PFSK-1 (cell line): ENCODE measurements around the gene RND3.

Experiments
- FOXP2 ChIP-seq: optimal IDR thresholded peaks from 2 replicates; pipeline ENCODE3; 2011; ENCODE audit warnings: borderline replicate concordance, control low read depth, inconsistent platforms; ENCODE audit not compliant: insufficient read depth; ENCODE audit errors: extremely low read length, extremely low read depth
- POLR2AphosphoS5 ChIP-seq: IDR thresholded peaks from 2 replicates; pipeline ENCODE4 v1.6.1; 2012; ENCODE audit warnings: low read depth, mild to moderate bottlenecking, control low read depth, low read length, moderate library complexity
- REST ChIP-seq, 2 experiments: IDR thresholded peaks; 2 replicates each; pipeline versions ENCODE4 v1.6.1 to v1.8.0; 2011 to 2012; ENCODE audit warnings: low read depth in 2 of 2, low read length in 2 of 2, control low read depth in 1 of 2, inconsistent platforms in 1 of 2, mild to moderate bottlenecking in 1 of 2, moderate library complexity in 1 of 2; ENCODE audit not compliant: insufficient read depth in 1 of 2
- SIN3A ChIP-seq: IDR thresholded peaks from 2 replicates; pipeline ENCODE4 v1.6.1; 2012; ENCODE audit warnings: mild to moderate bottlenecking, low read length, moderate library complexity, borderline replicate concordance; ENCODE audit not compliant: insufficient read depth
- TAF1 ChIP-seq: IDR thresholded peaks from 2 replicates; pipeline ENCODE4 v1.6.1; 2012; ENCODE audit warnings: low read length, control low read depth, borderline replicate concordance; ENCODE audit not compliant: insufficient read depth

Gene RND3

GRCh38 chr2:150530168-150530567 lies 42.7 kb upstream of the RND3 start:
- TF ChIP-seq SIN3A (no peak), POLR2AphosphoS5 (no peak), FOXP2 (no peak), TAF1 (no peak), REST (IDR thresholded peaks at IDR 0.05; ENCODE audit: insufficient read depth in 1 of 2, low read depth in 2 of 2, low read length in 2 of 2) (no peak)

DNA sequence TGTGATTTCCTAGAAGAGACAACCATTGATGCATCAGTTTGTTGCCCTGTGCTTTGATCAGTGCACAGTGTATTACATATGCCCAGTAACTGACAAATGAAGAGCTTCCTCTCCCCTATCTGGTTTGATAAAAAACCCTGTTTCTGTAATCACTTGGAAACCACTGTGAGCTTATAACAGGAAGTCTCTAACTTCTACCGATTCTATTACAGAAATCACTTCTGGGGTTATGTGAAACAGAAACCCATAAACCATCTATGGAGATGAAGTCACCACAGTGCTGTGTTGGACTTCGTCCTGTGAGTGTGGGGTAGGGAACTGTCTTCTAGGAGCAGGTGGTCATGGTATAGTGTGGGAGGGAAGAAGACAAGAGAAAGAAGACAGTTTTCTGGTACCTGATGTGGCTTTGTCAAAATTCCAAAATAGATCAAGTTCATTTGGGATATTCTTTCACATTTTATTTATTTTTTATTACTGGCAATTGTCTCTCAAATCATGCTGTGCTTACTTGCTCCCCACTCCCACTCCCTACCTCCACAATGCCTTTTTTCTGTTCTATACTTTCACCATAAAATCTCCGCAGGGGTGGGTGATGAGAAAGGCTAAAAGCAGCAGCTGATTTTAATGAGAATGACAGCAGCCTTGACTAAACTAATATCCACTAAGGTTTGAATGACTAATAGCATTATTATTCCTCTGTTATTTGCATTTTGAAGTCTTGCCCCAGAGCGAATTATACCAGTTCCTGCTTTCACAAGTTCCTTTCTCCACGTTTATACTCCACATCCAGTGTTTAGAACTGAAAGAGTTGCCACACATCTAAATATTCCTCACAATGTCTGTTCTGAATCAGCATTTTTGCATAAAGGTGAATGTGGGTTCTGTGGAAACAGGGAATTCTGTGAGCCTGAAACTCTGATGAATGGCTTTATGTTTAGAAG lies 41.7 kb upstream of the RND3 start:
- TF ChIP-seq SIN3A (no peak), REST (IDR thresholded peaks at IDR 0.05; ENCODE audit: insufficient read depth in 1 of 2, low read depth in 2 of 2, low read length in 2 of 2) (no peak), FOXP2 (no peak), POLR2AphosphoS5 (no peak), TAF1 (no peak)

GRCh38 chr2:150526827-150527226 lies 39.4 kb upstream of the RND3 start:
- TF ChIP-seq REST (IDR thresholded peaks at IDR 0.05; ENCODE audit: insufficient read depth in 1 of 2, low read depth in 2 of 2, low read length in 2 of 2) (no peak), SIN3A (no peak), FOXP2 (no peak), POLR2AphosphoS5 (no peak), TAF1 (no peak)

- TF ChIP-seq FOXP2 (no peak), POLR2AphosphoS5 (no peak), SIN3A (no peak), REST (IDR thresholded peaks at IDR 0.05; ENCODE audit: insufficient read depth in 1 of 2, low read depth in 2 of 2, low read length in 2 of 2) (no peak), TAF1 (no peak)
Measured at GRCh38 chr2:150526006-150526405, 38.5 kb upstream of the RND3 start.

GRCh38 chr2:150522269-150522668 lies 34.8 kb upstream of the RND3 start:
- TF ChIP-seq POLR2AphosphoS5 (no peak), TAF1 (no peak), FOXP2 (no peak), SIN3A (no peak), REST (IDR thresholded peaks at IDR 0.05; ENCODE audit: insufficient read depth in 1 of 2, low read depth in 2 of 2, low read length in 2 of 2) (no peak)
